ENCODE data around the gene PADI3. TPM values are rescaled to one million over a fixed set of nuclear protein-coding genes. Genes with fewer than 3 reads are reported as not detected.

PADI3 gene
- total RNA-seq, 3 donors from 2014 or later (not counting 1 experiment from before 2014, with no cell fraction given): not detected

- DNase-seq (no peak), ATAC-seq (no peak)
- no peaks in the 10 kb centered on the region for H3K9me3 Mint-ChIP-seq
- no peaks in the 10 kb centered on the region for H3K36me3 Mint-ChIP-seq
- no peaks in the 10 kb centered on the region for H3K36me3 ChIP-seq (ENCODE audit: control insufficient read depth, insufficient read depth, low read length)
- no peak overlapping the region for H3K4me3 Mint-ChIP-seq
- H3K4me1 ChIP-seq (ENCODE audit: control insufficient read depth, insufficient read depth, low read length): no peaks in the 10 kb centered on the region
- H3K27me3 ChIP-seq (ENCODE audit: control insufficient read depth, insufficient read depth, low read length): no peaks in the 10 kb centered on the region
- H3K27me3 Mint-ChIP-seq (ENCODE audit: low read depth in 2 of 2): peaks cover 0 to 9% of the 10 kb centered on the region in 2 donors
- WGBS (ENCODE audit: insufficient coverage): 78% methylated on average over 5 of the region's 5 CpGs
- no peak overlapping the region for H3K27ac ChIP-seq (ENCODE audit: low read length)
- H3K27ac Mint-ChIP-seq: no peak overlapping the region
- H3K4me3 ChIP-seq (ENCODE audit: low read length): no peak overlapping the region
- TF ChIP-seq CTCF (IDR thresholded peaks at IDR 0.05): no peak
- no peaks in the 10 kb centered on the region for H3K9me3 ChIP-seq (ENCODE audit: control insufficient read depth, insufficient read depth, low read length)
- no peaks in the 10 kb centered on the region for H3K4me1 Mint-ChIP-seq
- intact Hi-C loops (cut with micrococcal nuclease): no loop called here
Observed at GRCh38 chr1:17264470-17264869, 15.6 kb downstream of the PADI3 start.

DNA sequence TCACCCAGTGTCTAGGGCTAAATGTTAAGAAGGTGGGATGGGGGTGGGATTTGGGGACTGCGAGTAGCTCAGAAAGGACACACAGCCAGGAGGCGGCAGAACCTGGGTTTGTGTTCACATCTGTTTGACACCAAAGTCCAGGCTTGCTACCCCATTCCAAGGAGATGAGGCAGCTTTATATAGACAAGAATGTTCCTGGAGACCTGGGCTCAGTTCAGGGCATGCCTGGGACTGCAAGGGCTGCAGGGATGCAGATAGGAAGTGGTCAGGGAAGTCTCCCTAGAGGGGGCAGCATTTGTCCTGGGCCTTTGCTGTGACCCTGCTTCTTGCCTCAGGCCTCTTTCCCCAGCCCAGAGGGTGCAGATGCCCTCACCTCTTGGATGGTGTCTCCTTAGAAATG lies 16.3 kb downstream of the PADI3 start:
- intact Hi-C loops (cut with micrococcal nuclease): no loop called here
- DNase-seq: no peak

DNA sequence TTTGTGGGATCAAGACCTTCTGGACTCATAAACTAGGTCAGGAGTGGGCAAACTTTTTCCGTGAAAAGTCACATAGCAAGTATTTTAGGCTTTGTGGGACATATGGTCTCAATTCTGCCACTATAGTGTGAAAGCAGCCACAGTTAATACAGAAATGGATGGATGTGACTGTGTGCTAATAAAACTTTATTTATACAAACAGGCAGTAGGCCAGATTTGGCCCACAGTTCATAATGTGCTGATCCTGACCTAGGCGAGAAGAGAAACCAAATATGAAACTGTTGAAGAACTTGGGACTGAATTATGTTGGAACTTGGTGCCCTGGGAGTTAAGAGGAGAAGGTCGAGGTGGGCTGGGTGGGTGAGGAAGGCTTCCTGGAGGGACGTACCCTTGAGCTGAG lies 17.1 kb downstream of the PADI3 start:
- no peaks in the 10 kb centered on the region for H3K4me1 ChIP-seq (ENCODE audit: control insufficient read depth, insufficient read depth, low read length)
- no peaks in the 10 kb centered on the region for H3K36me3 ChIP-seq (ENCODE audit: control insufficient read depth, insufficient read depth, low read length)
- H3K4me1 Mint-ChIP-seq: no peaks in the 10 kb centered on the region
- no peaks in the 10 kb centered on the region for H3K9me3 ChIP-seq (ENCODE audit: control insufficient read depth, insufficient read depth, low read length)
- no peak overlapping the region for H3K4me3 Mint-ChIP-seq
- DNase-seq (no peak), ATAC-seq (no peak)
- H3K27ac ChIP-seq (ENCODE audit: low read length): no peak overlapping the region
- H3K27me3 ChIP-seq (ENCODE audit: control insufficient read depth, insufficient read depth, low read length): no peaks in the 10 kb centered on the region
- H3K4me3 ChIP-seq (ENCODE audit: low read length): no peak overlapping the region
- peaks cover 0 to 9% of the 10 kb centered on the region in 2 donors for H3K27me3 Mint-ChIP-seq (ENCODE audit: low read depth in 2 of 2)
- H3K27ac Mint-ChIP-seq: no peak overlapping the region
- H3K9me3 Mint-ChIP-seq: no peaks in the 10 kb centered on the region
- 89% methylated on average over 4 of the region's 4 CpGs for WGBS (ENCODE audit: insufficient coverage)
- no peak for TF ChIP-seq CTCF (IDR thresholded peaks at IDR 0.05)
- intact Hi-C loops (cut with micrococcal nuclease): no loop called here
- no peaks in the 10 kb centered on the region for H3K36me3 Mint-ChIP-seq

More for the DNA sequence above, 16.3 kb downstream of the PADI3 start:
- no peaks in the 10 kb centered on the region for H3K4me1 ChIP-seq (ENCODE audit: control insufficient read depth, insufficient read depth, low read length)
- no peaks in the 10 kb centered on the region for H3K36me3 ChIP-seq (ENCODE audit: control insufficient read depth, insufficient read depth, low read length)
- H3K4me3 Mint-ChIP-seq: no peak overlapping the region
- H3K36me3 Mint-ChIP-seq: no peaks in the 10 kb centered on the region
- no peak overlapping the region for H3K27ac Mint-ChIP-seq
- no peaks in the 10 kb centered on the region for H3K27me3 ChIP-seq (ENCODE audit: control insufficient read depth, insufficient read depth, low read length)
- TF ChIP-seq CTCF (IDR thresholded peaks at IDR 0.05): no peak
- H3K27ac ChIP-seq (ENCODE audit: low read length): no peak overlapping the region
- WGBS (ENCODE audit: insufficient coverage): 92% methylated on average over 2 of the region's 2 CpGs
- H3K4me3 ChIP-seq (ENCODE audit: low read length): no peak overlapping the region
- H3K4me1 Mint-ChIP-seq: no peaks in the 10 kb centered on the region
- no peaks in the 10 kb centered on the region for H3K9me3 ChIP-seq (ENCODE audit: control insufficient read depth, insufficient read depth, low read length)
- H3K27me3 Mint-ChIP-seq (ENCODE audit: low read depth in 2 of 2): peaks cover 0 to 9% of the 10 kb centered on the region in 2 donors
- ATAC-seq: no peak
- no peaks in the 10 kb centered on the region for H3K9me3 Mint-ChIP-seq

Measured in natural killer cell (primary cell).